ENCODE measurements around the gene GHITM.

- TF ChIP-seq, protein P1, sequence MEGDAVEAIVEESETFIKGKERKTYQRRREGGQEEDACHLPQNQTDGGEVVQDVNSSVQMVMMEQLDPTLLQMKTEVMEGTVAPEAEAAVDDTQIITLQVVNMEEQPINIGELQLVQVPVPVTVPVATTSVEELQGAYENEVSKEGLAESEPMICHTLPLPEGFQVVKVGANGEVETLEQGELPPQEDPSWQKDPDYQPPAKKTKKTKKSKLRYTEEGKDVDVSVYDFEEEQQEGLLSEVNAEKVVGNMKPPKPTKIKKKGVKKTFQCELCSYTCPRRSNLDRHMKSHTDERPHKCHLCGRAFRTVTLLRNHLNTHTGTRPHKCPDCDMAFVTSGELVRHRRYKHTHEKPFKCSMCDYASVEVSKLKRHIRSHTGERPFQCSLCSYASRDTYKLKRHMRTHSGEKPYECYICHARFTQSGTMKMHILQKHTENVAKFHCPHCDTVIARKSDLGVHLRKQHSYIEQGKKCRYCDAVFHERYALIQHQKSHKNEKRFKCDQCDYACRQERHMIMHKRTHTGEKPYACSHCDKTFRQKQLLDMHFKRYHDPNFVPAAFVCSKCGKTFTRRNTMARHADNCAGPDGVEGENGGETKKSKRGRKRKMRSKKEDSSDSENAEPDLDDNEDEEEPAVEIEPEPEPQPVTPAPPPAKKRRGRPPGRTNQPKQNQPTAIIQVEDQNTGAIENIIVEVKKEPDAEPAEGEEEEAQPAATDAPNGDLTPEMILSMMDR (IDR thresholded peaks at IDR 0.05) = no peak
- TF ChIP-seq POLR2A (IDR thresholded peaks at IDR 0.05) (no peak), EP300 (IDR thresholded peaks at IDR 0.05) (no peak)
Observed at GRCh38 chr10:84176836-84177474, 37.6 kb downstream of the GHITM start.

Data from upper lobe of left lung (tissue), 4 donors.